ENCODE results near the gene GAREM2.

- TF ChIP-seq TAF1 (conservative IDR thresholded peaks at IDR 0.05) = no peak
- TF ChIP-seq CTCF (IDR thresholded peaks at IDR 0.05; ENCODE audit: low read depth, low read length, missing input control) = no peak
- no peak for TF ChIP-seq FOXA1 (IDR thresholded peaks at IDR 0.05)
- TF ChIP-seq MAX (IDR thresholded peaks at IDR 0.05) = no peak
- no peak for TF ChIP-seq ZBTB33 (IDR thresholded peaks at IDR 0.05)
- TF ChIP-seq REST (IDR thresholded peaks at IDR 0.05) = no peak
- TF ChIP-seq RAD21 (IDR thresholded peaks at IDR 0.05) = no peak
- TF ChIP-seq GABPA (IDR thresholded peaks at IDR 0.05 in 1 of 2, conservative IDR thresholded peaks at IDR 0.05 in 1 of 2) = no peak
- no peak for TF ChIP-seq FOXA2 (IDR thresholded peaks at IDR 0.05)
- TF ChIP-seq YY1 (IDR thresholded peaks at IDR 0.05) = no peak
- no peak for TF ChIP-seq HNF4A (conservative IDR thresholded peaks at IDR 0.05)
- TF ChIP-seq JUND (IDR thresholded peaks at IDR 0.05) = no peak
- TF ChIP-seq SP1 (IDR thresholded peaks at IDR 0.05) = no peak
- TF ChIP-seq ATF3 (IDR thresholded peaks at IDR 0.05) = no peak
These were observed 3.4 kb downstream of the GAREM2 start for GRCh38 chr2:26176279-26176615.
